GM23248 (cell line): ENCODE measurements around the gene RASL12.

ENCODE experiments used
- EZH2 ChIP-seq: fragments of 200-600 bp; sonication (generic); IDR thresholded peaks from 2 replicates; pipeline ENCODE4 v1.6.1; 2018; ENCODE audit warnings: antibody characterized with exemption, mild to moderate bottlenecking; ENCODE audit not compliant: insufficient read depth, poor library complexity, severe bottlenecking
- EZH2phosphoT487 ChIP-seq: fragments of 200-600 bp; sonication (generic); IDR thresholded peaks from 2 replicates; pipeline ENCODE4 v1.6.1; 2018; ENCODE audit warnings: antibody characterized with exemption, moderate library complexity, mild to moderate bottlenecking, low read depth; ENCODE audit not compliant: insufficient read depth

DNA sequence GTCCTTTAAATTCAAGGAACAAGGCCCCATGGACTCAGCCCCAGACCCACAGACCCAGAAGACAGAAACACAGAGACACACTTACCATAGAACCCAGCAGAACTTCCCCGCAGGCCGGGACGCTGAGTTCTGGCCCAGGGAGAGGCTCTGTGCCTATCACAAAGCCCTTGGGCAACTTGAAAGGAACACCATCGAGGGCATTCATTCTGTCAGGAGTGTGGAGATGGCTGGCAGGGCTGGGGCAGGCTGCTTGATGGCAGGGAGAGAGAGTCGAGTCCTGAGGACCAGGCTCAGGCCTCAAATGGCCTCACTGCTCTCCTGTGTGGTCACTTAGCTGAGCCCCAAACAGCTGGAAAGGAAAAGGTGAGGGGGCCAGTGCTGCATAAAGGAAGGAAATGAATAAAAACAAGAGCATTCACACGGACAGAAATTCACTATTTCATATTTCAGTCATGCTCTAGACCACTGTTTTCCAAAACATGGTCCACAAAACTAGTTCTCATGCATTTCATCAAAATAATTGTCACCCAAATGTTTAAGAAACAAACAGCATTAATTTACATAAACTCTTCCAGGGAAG, 38.3 kb upstream of the RASL12 start:
- no peak for TF ChIP-seq EZH2
- no peak for TF ChIP-seq EZH2phosphoT487
